Choroid plexus epithelial cell (primary cell): ENCODE measurements around the gene CENPS.

Experiments
- DNase-seq: peaks from one replicate; pipeline ENCODE4 v3.0.0-alpha.2; 2010; ENCODE audit warnings: low read depth
- H3K4me3 ChIP-seq: 2 replicates; pipeline ENCODE4 v1.5.1; 2011; ENCODE audit warnings: low read depth, mild to moderate bottlenecking, control low read depth, low read length, moderate library complexity
- CTCF ChIP-seq: conservative IDR thresholded peaks from 2 replicates; pipeline ENCODE4 v1.5.1; 2011; ENCODE audit warnings: low read depth, mild to moderate bottlenecking, control low read depth, inconsistent platforms, low read length, moderate library complexity

Gene CENPS

DNA sequence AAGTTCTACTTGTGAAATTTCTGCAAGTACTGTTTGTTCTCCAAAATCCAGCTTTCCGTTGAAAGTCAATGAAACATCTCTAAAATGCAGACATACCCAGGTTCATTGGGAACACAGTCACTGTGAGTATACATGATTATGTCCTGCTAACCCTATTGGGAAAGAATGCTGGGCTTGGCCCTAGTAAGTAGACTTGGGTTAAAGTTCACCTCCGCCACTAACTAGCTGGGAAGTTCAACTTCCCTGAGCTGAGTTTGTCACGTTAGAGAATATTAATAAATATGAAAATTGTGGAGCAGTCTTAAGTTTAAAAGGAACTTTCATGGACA, 41.9 kb upstream of the CENPS start:
- DNase-seq: no peak
- no peak overlapping the region for H3K4me3 ChIP-seq
- TF ChIP-seq CTCF: no peak

DNA sequence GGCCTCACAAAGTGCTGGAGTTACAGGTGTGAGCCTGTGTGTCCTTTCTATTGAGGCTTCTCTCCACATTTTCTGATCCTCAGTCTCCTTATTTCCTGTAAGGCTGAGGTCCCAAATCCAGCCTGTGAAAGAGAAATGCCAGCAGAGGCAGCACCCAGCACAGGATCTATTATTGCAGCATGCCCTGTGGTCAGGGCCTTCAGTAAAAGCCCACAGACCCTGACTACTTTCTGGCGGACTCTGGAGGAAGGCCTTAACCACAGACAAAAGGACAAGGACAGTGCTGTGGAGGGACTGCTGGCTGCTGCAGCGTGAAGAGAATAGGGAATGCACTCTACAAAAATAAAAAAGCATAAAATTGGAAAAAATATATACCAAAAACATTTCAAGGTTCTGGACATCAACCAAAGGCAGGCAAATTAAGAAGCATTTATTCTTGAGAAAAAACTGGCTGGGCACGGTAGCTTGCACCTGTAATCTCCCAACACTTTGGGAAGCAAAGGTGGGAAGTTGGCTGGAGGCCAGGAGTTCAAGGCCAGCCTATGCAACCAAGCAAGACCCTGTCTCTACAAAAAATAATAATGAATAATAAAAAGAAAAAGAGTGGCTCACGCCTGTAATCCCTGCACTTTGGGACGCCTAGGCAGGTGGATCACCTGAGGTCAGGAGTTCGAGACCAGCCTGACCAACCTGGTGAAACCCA, 40.8 kb upstream of the CENPS start:
- TF ChIP-seq CTCF: no peak
- DNase-seq: no peak
- no peak overlapping the region for H3K4me3 ChIP-seq

DNA sequence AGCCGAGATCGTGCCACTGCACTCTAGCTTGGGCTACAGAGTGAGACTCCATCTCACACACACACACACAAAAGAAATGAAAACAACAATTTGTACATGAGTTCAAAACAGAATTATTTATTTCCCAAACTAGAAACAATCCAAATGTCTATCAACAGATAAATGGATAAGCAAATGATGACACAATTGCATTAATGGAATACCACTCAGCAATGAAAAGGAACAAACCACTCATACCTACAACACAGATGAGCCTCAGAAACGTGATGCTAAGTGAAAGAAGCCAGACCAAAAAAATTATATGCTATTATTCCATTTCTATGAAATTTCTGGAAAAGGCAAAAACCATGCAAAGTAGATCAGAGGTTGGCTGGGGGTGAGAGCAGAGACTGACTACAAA, 33.4 kb upstream of the CENPS start:
- TF ChIP-seq CTCF: no peak
- no peak overlapping the region for H3K4me3 ChIP-seq
- no peak for DNase-seq

DNA sequence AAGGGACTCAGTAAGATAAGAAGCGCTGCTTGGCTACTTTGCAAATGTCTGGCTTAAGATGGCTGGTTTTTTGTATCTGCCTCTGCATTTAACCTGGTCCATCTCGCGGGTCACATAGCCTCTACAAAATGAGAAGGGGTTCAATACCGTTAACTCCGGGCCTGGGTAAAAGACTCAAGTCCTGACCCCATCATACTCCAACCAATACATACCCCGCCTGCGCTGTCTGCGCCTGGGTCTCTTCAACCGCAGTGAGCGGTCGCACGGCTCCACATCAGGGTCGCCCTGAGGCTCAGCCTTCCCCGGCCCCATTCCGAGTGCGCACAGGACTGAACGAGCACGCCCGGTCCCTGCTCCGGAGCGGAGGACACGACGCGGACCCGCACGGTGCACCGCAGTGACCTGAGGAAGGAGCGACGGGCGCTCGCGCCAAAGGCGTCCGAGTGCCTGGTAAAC, 31.9 kb upstream of the CENPS start:
- peak; percentile 37 for DNase-seq
- peak overlapping the region; percentile 94 for H3K4me3 ChIP-seq
- TF ChIP-seq CTCF: no peak

DNA sequence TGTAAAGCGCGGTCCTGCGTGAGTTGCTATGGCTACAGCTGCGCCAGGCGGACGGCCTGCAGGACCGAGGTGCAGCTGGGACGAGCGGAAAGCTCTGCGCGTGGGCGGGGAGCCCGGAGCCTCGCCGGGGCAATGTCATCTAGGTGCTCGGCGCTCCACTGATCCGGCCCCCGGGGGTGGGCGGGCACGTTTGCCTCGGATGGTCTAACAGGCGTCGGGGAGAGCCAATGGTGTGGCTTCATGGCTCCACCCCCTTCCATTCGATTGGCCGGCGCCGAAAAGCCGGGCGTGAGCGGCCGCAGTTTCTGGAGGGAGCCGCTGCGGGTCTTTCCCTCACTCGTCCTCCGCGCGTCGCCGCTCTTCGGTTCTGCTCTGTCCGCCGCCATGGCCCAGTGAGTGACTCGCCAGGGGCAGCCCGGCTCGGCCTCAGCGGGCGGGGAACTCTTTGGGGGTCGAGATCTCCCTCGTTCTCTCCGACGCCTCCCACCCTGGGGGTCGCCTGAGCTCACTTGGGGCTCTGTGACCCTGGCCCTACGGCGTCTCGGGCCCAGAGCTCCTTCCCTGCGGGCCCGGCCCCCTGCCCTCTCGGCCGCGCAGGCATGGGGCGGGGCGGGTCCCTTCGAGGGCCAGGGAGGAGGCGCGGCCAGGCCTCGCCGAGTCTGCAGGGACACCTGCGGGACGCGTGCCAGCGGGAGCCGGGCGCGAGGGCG, 31.3 kb upstream of the CENPS start, which contains the start of gene PGD:
Gene PGD, plus strand, starts transcription at position 331 of the 710 bp plus-strand sequence. Its CDS starts 54 bp downstream, at position 385.
- no peak for TF ChIP-seq CTCF
- DNase-seq: peak; percentile 99
- H3K4me3 ChIP-seq: peak within 1 kb of the TSS; percentile 94

GRCh38 chr1:10399444-10399941, 30.7 kb upstream of the CENPS start:
- no peak for TF ChIP-seq CTCF
- H3K4me3 ChIP-seq: peak overlapping the region; percentile 94
- DNase-seq: peak; percentile 59
